ENCODE measurements around the gene LRRC66. TPM values are rescaled to one million over a fixed set of nuclear protein-coding genes. Genes with fewer than 3 reads are reported as not detected.

The LRRC66 gene
- total RNA-seq, result 0.32 TPM
- long read RNA-seq, result 0 reads

- DNase-seq (peak; percentile 43), ATAC-seq (ENCODE audit: poor library complexity) (peak; percentile 43)
- intact Hi-C loops (cut with DNase I), result loop anchor here (10.0 kb wide), 1 partner anchor 125 kb away; no protein-coding TSS in a partner anchor
Measured at GRCh38 chr4:52019936-52020657, at the start of gene LRRC66. LRRC66 (minus strand) TSS chr4:52020363; CDS start chr4:52017613, 2,750 bp downstream.

- DNase-seq, result no peak
- no peak for ATAC-seq (ENCODE audit: poor library complexity)
- intact Hi-C loops (cut with DNase I), result no loop called here
Measured at GRCh38 chr4:52069571-52069970, 49.4 kb upstream of the LRRC66 start.

GRCh38 chr4:52059372-52059771, 39.2 kb upstream of the LRRC66 start:
- intact Hi-C loops (cut with DNase I), result no loop called here
- peak; percentile 73 for ATAC-seq (ENCODE audit: poor library complexity)
- no peak for DNase-seq

- DNase-seq, result no peak
- intact Hi-C loops (cut with DNase I), result no loop called here
- ATAC-seq (ENCODE audit: poor library complexity), result no peak
Measured at GRCh38 chr4:52058275-52058674, 38.1 kb upstream of the LRRC66 start.

GRCh38 chr4:52057196-52057595, 37.0 kb upstream of the LRRC66 start:
- no peak for DNase-seq
- intact Hi-C loops (cut with DNase I), result no loop called here
- ATAC-seq (ENCODE audit: poor library complexity), result no peak

GRCh38 chr4:52054254-52054653, 34.1 kb upstream of the LRRC66 start:
- no peak for DNase-seq
- ATAC-seq (ENCODE audit: poor library complexity), result no peak
- intact Hi-C loops (cut with DNase I), result no loop called here

- no peak for DNase-seq
- intact Hi-C loops (cut with DNase I), result no loop called here
- ATAC-seq (ENCODE audit: poor library complexity), result peak; percentile 56
Measured at GRCh38 chr4:52052475-52052780, 32.3 kb upstream of the LRRC66 start.

GRCh38 chr4:52051615-52052474, 31.7 kb upstream of the LRRC66 start:
- ATAC-seq (ENCODE audit: poor library complexity) (peak; percentile 96), DNase-seq (peak; percentile 84)
- intact Hi-C loops (cut with DNase I), result no loop called here

- DNase-seq (peak; percentile 52), ATAC-seq (ENCODE audit: poor library complexity) (peak; percentile 87)
- intact Hi-C loops (cut with DNase I), result no loop called here
Measured at GRCh38 chr4:52051213-52051614, 31.1 kb upstream of the LRRC66 start, which contains the start of gene SPATA18. SPATA18 (plus strand) TSS chr4:52051304; CDS start chr4:52051705, 401 bp downstream.

GRCh38 chr4:52049266-52049665, 29.1 kb upstream of the LRRC66 start:
- DNase-seq, result no peak
- intact Hi-C loops (cut with DNase I), result no loop called here
- ATAC-seq (ENCODE audit: poor library complexity), result no peak

GRCh38 chr4:52045028-52045427, 24.9 kb upstream of the LRRC66 start:
- no peak for DNase-seq
- intact Hi-C loops (cut with DNase I), result no loop called here
- ATAC-seq (ENCODE audit: poor library complexity), result no peak

- ATAC-seq (ENCODE audit: poor library complexity) (peak; percentile 94), DNase-seq (peak; percentile 79)
- intact Hi-C loops (cut with DNase I), result loop anchor here (10.0 kb wide), 1 partner anchor 194 kb away; the partner anchor contains the start of gene DCUN1D4
Measured at GRCh38 chr4:52038103-52038912, 18.1 kb upstream of the LRRC66 start, which contains the start of gene SGCB. SGCB (minus strand) TSS chr4:52038299; CDS start chr4:52038259, 40 bp downstream.

GRCh38 chr4:52037689-52038102, 17.5 kb upstream of the LRRC66 start:
- DNase-seq (peak; percentile 56), ATAC-seq (ENCODE audit: poor library complexity) (peak; percentile 76)
- intact Hi-C loops (cut with DNase I), result loop anchor here (10.0 kb wide), 1 partner anchor 193 kb away; the partner anchor contains the start of gene DCUN1D4

- DNase-seq (no peak), ATAC-seq (ENCODE audit: poor library complexity) (peak; percentile 42)
- intact Hi-C loops (cut with DNase I), result loop anchor here (10.0 kb wide), 1 partner anchor 192 kb away; the partner anchor contains the start of gene DCUN1D4
Measured at GRCh38 chr4:52036886-52037530, 16.8 kb upstream of the LRRC66 start.

- intact Hi-C loops (cut with DNase I), result loop anchor here (10.0 kb wide), 1 partner anchor 190 kb away; the partner anchor contains the start of gene DCUN1D4
- ATAC-seq (ENCODE audit: poor library complexity) (no peak), DNase-seq (no peak)
Measured at GRCh38 chr4:52035190-52035589, 15.0 kb upstream of the LRRC66 start.

- ATAC-seq (ENCODE audit: poor library complexity) (no peak), DNase-seq (no peak)
- intact Hi-C loops (cut with DNase I), result loop anchor here (10.0 kb wide), 1 partner anchor 187 kb away; the partner anchor contains the start of gene DCUN1D4
Measured at GRCh38 chr4:52032005-52032404, 11.8 kb upstream of the LRRC66 start.

GRCh38 chr4:52028970-52029369, 8.8 kb upstream of the LRRC66 start:
- no peak for DNase-seq
- ATAC-seq (ENCODE audit: poor library complexity), result no peak
- intact Hi-C loops (cut with DNase I), result loop anchor here (10.0 kb wide), 1 partner anchor 134 kb away; no protein-coding TSS in a partner anchor

GRCh38 chr4:52017814-52018213, 2.3 kb downstream of the LRRC66 start:
- no peak for ATAC-seq (ENCODE audit: poor library complexity)
- intact Hi-C loops (cut with DNase I), result no loop called here
- DNase-seq, result no peak

All from Right ventricle myocardium superior (tissue), 1 donor.